HepG2 (cell line): ENCODE results near the gene ST3GAL2. TPM values are rescaled to one million over a fixed set of nuclear protein-coding genes. Genes with fewer than 3 reads are reported as not detected.
A peak's percentile ranks its signal among the peaks of the same experiment; 100 is the strongest.
"Not testable (repeated sequence)": the region's sequence is repeated elsewhere in the genome, so short reads cannot be mapped to it uniquely, and the experiment has no call there.

Experiments used
- ATAC-seq: fragments of 200-7000 bp; cut with Tn5 transposase; 3 replicates; pipeline ENCODE4 v1.9.1; 2020; ENCODE audit warnings: mild to moderate bottlenecking, moderate library complexity
- BruUV-seq: library from RNA; stranded (reverse); fragments of 400-500 nt; replicated peaks from 2 replicates; lab custom pipeline; 2021; lab: Mats Ljungman, UMichigan
- CTCF ChIA-PET: fragments of 300-600 bp; formaldehyde crosslinking; extraction: SDS; loops from one replicate; lab custom pipeline; 2021; ENCODE audit warnings: low total read pairs, inconsistent platforms, low intra/inter-chr PET ratio; lab: Yijun Ruan, JAX
- POLR2A ChIA-PET: fragments of 350-600 bp; sonication (Branson Sonifier 250); formaldehyde crosslinking; loops from one replicate; lab custom pipeline; 2020; ENCODE audit warnings: antibody characterized with exemption, inconsistent platforms; lab: Yijun Ruan, JAX
- DNase-seq: peaks from one replicate; pipeline ENCODE4 v3.0.0-alpha.2; 2015; ENCODE audit warnings: low spot score
- FAIRE-seq: peaks from 3 replicates; lab custom pipeline; 2011; peaks lifted over from hg19 to GRCh38; lab: Jason Lieb, UNC
- H2AFZ ChIP-seq: one replicate; pipeline ENCODE4 v1.6.1; 2011; ENCODE audit warnings: low read length, inconsistent platforms
- H3K27ac ChIP-seq: fragments of 300-600 bp; 3 replicates; pipeline ENCODE4 v1.8.0; 2011; ENCODE audit warnings: mixed run types, mild to moderate bottlenecking, mixed read lengths, low read length, inconsistent platforms; ENCODE audit not compliant: insufficient read depth; ENCODE audit errors: extremely low read length
- H3K27me3 ChIP-seq, 2 experiments: fragments of 200-600 bp in 1 of 2; 2 replicates in 1 of 2; 3 replicates in 1 of 2; pipeline versions ENCODE4 v1.6.0 to v1.8.0; 2011; ENCODE audit warnings: low read length in 2 of 2, mild to moderate bottlenecking in 2 of 2, moderate library complexity in 2 of 2, inconsistent platforms in 1 of 2; ENCODE audit not compliant: insufficient read depth in 2 of 2, control insufficient read depth in 1 of 2
- H3K36me3 ChIP-seq, 2 experiments: fragments of 200-600 bp in 1 of 2; replicated peaks in 1 of 2; 2 replicates in 1 of 2; 3 replicates in 1 of 2; pipeline versions ENCODE4 v1.5.1 to v1.8.0; 2011; ENCODE audit warnings: low read length in 2 of 2, inconsistent platforms in 1 of 2; ENCODE audit not compliant: insufficient read depth in 2 of 2, control insufficient read depth in 1 of 2
- H3K4me1 ChIP-seq: 2 replicates; pipeline ENCODE4 v1.5.1; 2012; ENCODE audit warnings: low read length, inconsistent platforms; ENCODE audit not compliant: insufficient read depth
- H3K4me2 ChIP-seq: 2 replicates; pipeline ENCODE4 v1.6.0; 2011; ENCODE audit warnings: low read depth, low read length, inconsistent platforms
- H3K4me3 ChIP-seq, 3 experiments: fragments of 200-600 bp in 1 of 3; sonication (generic), shearing (Covaris generic) in 1 of 3; replicated peaks in 1 of 3; 2 replicates each; pipeline ENCODE4 v1.5.1; 2011 to 2016; ENCODE audit warnings: low read length in 3 of 3, inconsistent platforms in 2 of 3, low read depth in 2 of 3, mild to moderate bottlenecking in 2 of 3, control low read depth in 1 of 3, mixed read lengths in 1 of 3; ENCODE audit not compliant: insufficient read depth in 1 of 3
- H3K79me2 ChIP-seq: one replicate; pipeline ENCODE4 v1.6.1; 2011; ENCODE audit warnings: low read length, inconsistent platforms; ENCODE audit not compliant: insufficient read depth
- H3K9ac ChIP-seq: 2 replicates; pipeline ENCODE4 v1.6.0; 2011; ENCODE audit warnings: mild to moderate bottlenecking, low read depth, low read length, inconsistent platforms; ENCODE audit not compliant: insufficient read depth
- H3K9me3 ChIP-seq: 2 replicates; pipeline ENCODE4 v1.5.1; 2012; ENCODE audit warnings: mild to moderate bottlenecking, low read length
- H4K20me1 ChIP-seq: 2 replicates; pipeline ENCODE4 v1.6.0; 2011; ENCODE audit warnings: inconsistent platforms, mild to moderate bottlenecking, low read length, moderate library complexity; ENCODE audit not compliant: insufficient read depth
- HOXA3 ChIP-seq: sonication (generic); formaldehyde crosslinking; IDR thresholded peaks from 2 replicates; pipeline ENCODE4 v1.5.0; 2020; ENCODE audit warnings: missing genetic modification reagents
- MEF2D ChIP-seq: sonication (generic); formaldehyde crosslinking; IDR thresholded peaks from 2 replicates; pipeline ENCODE4 v1.5.1; 2020; ENCODE audit warnings: mild to moderate bottlenecking, missing genetic modification reagents
- MEIS2 ChIP-seq: sonication (generic); formaldehyde crosslinking; IDR thresholded peaks from 2 replicates; pipeline ENCODE4 v1.9.0; 2021; ENCODE audit warnings: mild to moderate bottlenecking, missing genetic modification reagents
- NR2F6 ChIP-seq, 2 experiments: IDR thresholded peaks; 2 replicates each; pipeline ENCODE4 v1.6.1; 2016; ENCODE audit warnings: antibody characterized with exemption in 1 of 2, mild to moderate bottlenecking in 1 of 2
- RARA ChIP-seq: IDR thresholded peaks from 2 replicates; pipeline ENCODE4 v1.6.1; 2016; ENCODE audit warnings: missing genetic modification reagents, missing compliant biosample characterization
- RXRA ChIP-seq: sonication (generic); formaldehyde crosslinking; IDR thresholded peaks from 2 replicates; pipeline ENCODE4 v1.5.1; 2020; ENCODE audit warnings: missing genetic modification reagents
- TOPORS ChIP-seq: sonication (generic); formaldehyde crosslinking; IDR thresholded peaks from 2 replicates; pipeline ENCODE4 v1.8.0; 2023; ENCODE audit warnings: mild to moderate bottlenecking, missing genetic modification reagents
- ZFY ChIP-seq: sonication (generic); formaldehyde crosslinking; IDR thresholded peaks from 2 replicates; pipeline ENCODE4 v1.4.0; 2020; ENCODE audit warnings: missing genetic modification reagents
- ZNF562 ChIP-seq: sonication (generic); formaldehyde crosslinking; IDR thresholded peaks from 2 replicates; pipeline ENCODE4 v1.8.0; 2022; ENCODE audit warnings: missing genetic modification reagents, borderline replicate concordance
- ZNF770 ChIP-seq: sonication (generic); formaldehyde crosslinking; IDR thresholded peaks from 2 replicates; pipeline ENCODE4 v1.5.0; 2020; ENCODE audit warnings: mild to moderate bottlenecking, missing genetic modification reagents
- ZXDC ChIP-seq: sonication (generic); formaldehyde crosslinking; IDR thresholded peaks from 2 replicates; pipeline ENCODE4 v1.5.0; 2020; ENCODE audit warnings: mild to moderate bottlenecking, missing genetic modification reagents
- WGBS: methylation state at CpG from one replicate; pipeline ENCODE4 v1.1.6; 2017; ENCODE audit warnings: low lambda C conversion rate; 5-methylcytosine and 5-hydroxymethylcytosine counted together
- in situ Hi-C: cut with HindIII; loops from 2 replicates; pipeline ENCODE4 v1.10.0; 2017; ENCODE audit warnings: low pct_unique_long_range_greater_than_20kb; ENCODE audit not compliant: extremely low pct_ligation_motif_present
- intact Hi-C: fragments of 100-400 bp; cut with micrococcal nuclease; formaldehyde crosslinking; loops from one replicate; pipeline ENCODE4 v1.10.0; 2022; ENCODE audit not compliant: unreplicated experiment
- polyA plus RNA-seq, 8 experiments: library from polyadenylated mRNA; depleted of rRNA in 3 of 8; stranded (reverse) in 7 of 8; unstranded in 1 of 8; fragments of >200 nt; fragmentation: Illumina TruSeq in 4 of 8; extraction: Trizol in 4 of 8; gene quantifications; 2 replicates each; pipeline versions ENCODE4 v1.2.1 to v1.2.3, GENCODE V29; 2011 to 2016; ENCODE audit warnings: low read depth in 4 of 8, missing spikeins in 1 of 8, mixed read lengths in 1 of 8; ENCODE audit not compliant: insufficient read depth in 1 of 8
- total RNA-seq, 5 experiments: library from RNA; depleted of rRNA; stranded (reverse); fragments of >200 nt; fragmentation: Illumina TruSeq; extraction: Trizol; gene quantifications; 2 replicates each; pipeline ENCODE4 v1.2.3, GENCODE V29; 2016; ENCODE audit warnings: low read depth in 1 of 5

Gene ST3GAL2
- total and polyA plus RNA-seq, 2 of the 13 experiments (the other 11 are each of a cell fraction or from before 2014, with no cell fraction given) = 16.3 to 24.9 TPM

- H3K4me2 ChIP-seq, H3K27ac ChIP-seq, BruUV-seq, CTCF ChIA-PET, FAIRE-seq, H4K20me1 ChIP-seq, H2AFZ ChIP-seq, DNase-seq, H3K27me3 ChIP-seq, intact Hi-C loops, in situ Hi-C loops, H3K9ac ChIP-seq, H3K9me3 ChIP-seq, H3K4me3 ChIP-seq, ATAC-seq: not testable (repeated sequence)
- 98% methylated on average over 5 of the region's 5 CpGs for WGBS
- Histone ChIP-seq H3K36me3 (peaks cover 6 to 24% of the 10 kb centered on the region in 2 experiments), H3K79me2 (peaks cover 38% of the 10 kb centered on the region), H3K4me1 (peaks cover 32% of the 10 kb centered on the region)
- POLR2A ChIA-PET = interaction anchor here (1.7 to 3.4 kb wide), 2 partner anchors 14 to 32 kb away, joined by 5 to 15 read pairs; no protein-coding TSS in a partner anchor
These were observed 25.3 kb downstream of the ST3GAL2 start for GRCh38 chr16:70413572-70413971.

- POLR2A ChIA-PET = interaction anchor here (1.2 to 3.4 kb wide), 3 partner anchors 16 to 42 kb away, joined by 4 to 15 read pairs (median 5); partner anchors contain the start of gene FCSK
- in situ Hi-C loops (no loop called here), intact Hi-C loops (no loop called here)
- WGBS = 86% methylated on average over 8 of the region's 8 CpGs
- no peak overlapping the region for H3K9ac ChIP-seq
- H3K27me3 ChIP-seq = no peaks in the 10 kb centered on the region
- DNase-seq (no peak), ATAC-seq (no peak), FAIRE-seq (no peak)
- H3K4me1 ChIP-seq = peaks cover 21% of the 10 kb centered on the region
- no peak overlapping the region for H2AFZ ChIP-seq
- H3K79me2 ChIP-seq = peaks cover 30% of the 10 kb centered on the region
- H3K4me3 ChIP-seq = no peak overlapping the region
- no peak overlapping the region for H3K4me2 ChIP-seq
- peak overlapping the region; percentile 42 for H3K27ac ChIP-seq
- H3K36me3 ChIP-seq = peaks cover 11 to 27% of the 10 kb centered on the region in 2 experiments
- CTCF ChIA-PET = no interaction called here
- no peaks in the 10 kb centered on the region for H4K20me1 ChIP-seq
- BruUV-seq = no TSS peak
- H3K9me3 ChIP-seq = no peaks in the 10 kb centered on the region
- TF ChIP-seq ZXDC = no peak
- no peak for TF ChIP-seq MEF2D (CRISPR knock-in tag)
- peak; percentile 50 for TF ChIP-seq RARA (CRISPR knock-in tag)
- TF ChIP-seq RXRA (CRISPR knock-in tag) = peak; percentile 30; the same call in 1 of the 2 replicates
- TF ChIP-seq ZNF770 (CRISPR knock-in tag) = peak; percentile 81
- peak; percentile 21; the same call in 1 of the 2 replicates for TF ChIP-seq ZFY
- peak; percentile 30; the same call in 1 of the 2 replicates for TF ChIP-seq HOXA3 (CRISPR knock-in tag)
- TF ChIP-seq MEIS2 (CRISPR knock-in tag) = 0 out of 2 replicates have a peak, but pooled peaks have one; percentile 26
- TF ChIP-seq TOPORS (CRISPR knock-in tag) = no peak
- TF ChIP-seq NR2F6 (IDR thresholded peaks at IDR 0.05) = no peak
- peak; percentile 63; the same call in 1 of the 2 replicates for TF ChIP-seq NR2F6 (CRISPR knock-in tag; IDR thresholded peaks at IDR 0.05)
- no peak for TF ChIP-seq ZNF562 (CRISPR knock-in tag)
These were observed 26.5 kb downstream of the ST3GAL2 start for GRCh38 chr16:70412385-70412784.
